NB4 (cell line): ENCODE data around the gene CRTC1.
A peak's percentile ranks its signal among the peaks of the same experiment; 100 is the strongest.
"Not testable (repeated sequence)": the region's sequence is repeated elsewhere in the genome, so short reads cannot be mapped to it uniquely, and the experiment has no call there.

ENCODE experiments used
- DNase-seq: peaks from one replicate; pipeline ENCODE4 v3.0.0; 2010; ENCODE audit warnings: low read depth
- H3K4me3 ChIP-seq: one replicate; pipeline ENCODE4 v1.5.1; 2011; ENCODE audit warnings: mild to moderate bottlenecking, low read depth, low read length, moderate library complexity
- MYC ChIP-seq: IDR thresholded peaks from 2 replicates; pipeline ENCODE4 v1.6.1; 2011; ENCODE audit warnings: low read depth, low read length
- POLR2A ChIP-seq: IDR thresholded peaks from 2 replicates; pipeline ENCODE4 v1.6.1; 2011; ENCODE audit warnings: mild to moderate bottlenecking; ENCODE audit not compliant: insufficient read length; ENCODE audit errors: extremely low read depth
- TF ChIP-seq, protein P1 (sequence below): IDR thresholded peaks from 2 replicates; pipeline ENCODE4 v1.6.1; 2011; ENCODE audit warnings: low read depth, low read length
- TF ChIP-seq, protein P2 (sequence below): IDR thresholded peaks from one replicate; pipeline ENCODE4 v1.5.1; 2012; ENCODE audit warnings: low read depth, low read length

CRTC1 gene

DNA sequence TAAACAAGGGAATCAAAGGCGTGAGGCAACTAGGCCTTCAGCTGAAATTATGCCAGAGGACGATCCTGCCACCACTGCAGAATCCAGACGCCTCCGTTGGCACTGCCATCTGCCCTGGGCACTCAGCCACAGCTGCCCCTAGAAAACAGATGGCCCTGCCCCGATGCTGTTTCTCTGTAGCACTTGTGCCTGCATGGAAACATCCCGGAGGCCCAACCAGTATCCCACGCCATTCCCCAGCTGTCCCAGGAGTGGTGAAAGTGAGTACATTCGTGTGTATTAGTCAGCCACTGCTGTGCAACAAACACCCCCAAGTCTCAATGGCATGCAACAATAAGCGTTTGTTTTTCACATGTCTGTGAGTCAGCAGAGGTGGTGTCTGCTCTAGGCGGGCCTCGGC lies 8.9 kb upstream of the CRTC1 start:
- no peak overlapping the region for H3K4me3 ChIP-seq
- TF ChIP-seq, protein P1, sequence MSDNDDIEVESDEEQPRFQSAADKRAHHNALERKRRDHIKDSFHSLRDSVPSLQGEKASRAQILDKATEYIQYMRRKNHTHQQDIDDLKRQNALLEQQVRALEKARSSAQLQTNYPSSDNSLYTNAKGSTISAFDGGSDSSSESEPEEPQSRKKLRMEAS = no peak
- TF ChIP-seq POLR2A (no peak), MYC (no peak)
- TF ChIP-seq, protein P2, sequence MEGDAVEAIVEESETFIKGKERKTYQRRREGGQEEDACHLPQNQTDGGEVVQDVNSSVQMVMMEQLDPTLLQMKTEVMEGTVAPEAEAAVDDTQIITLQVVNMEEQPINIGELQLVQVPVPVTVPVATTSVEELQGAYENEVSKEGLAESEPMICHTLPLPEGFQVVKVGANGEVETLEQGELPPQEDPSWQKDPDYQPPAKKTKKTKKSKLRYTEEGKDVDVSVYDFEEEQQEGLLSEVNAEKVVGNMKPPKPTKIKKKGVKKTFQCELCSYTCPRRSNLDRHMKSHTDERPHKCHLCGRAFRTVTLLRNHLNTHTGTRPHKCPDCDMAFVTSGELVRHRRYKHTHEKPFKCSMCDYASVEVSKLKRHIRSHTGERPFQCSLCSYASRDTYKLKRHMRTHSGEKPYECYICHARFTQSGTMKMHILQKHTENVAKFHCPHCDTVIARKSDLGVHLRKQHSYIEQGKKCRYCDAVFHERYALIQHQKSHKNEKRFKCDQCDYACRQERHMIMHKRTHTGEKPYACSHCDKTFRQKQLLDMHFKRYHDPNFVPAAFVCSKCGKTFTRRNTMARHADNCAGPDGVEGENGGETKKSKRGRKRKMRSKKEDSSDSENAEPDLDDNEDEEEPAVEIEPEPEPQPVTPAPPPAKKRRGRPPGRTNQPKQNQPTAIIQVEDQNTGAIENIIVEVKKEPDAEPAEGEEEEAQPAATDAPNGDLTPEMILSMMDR = no peak
- DNase-seq = no peak

DNA sequence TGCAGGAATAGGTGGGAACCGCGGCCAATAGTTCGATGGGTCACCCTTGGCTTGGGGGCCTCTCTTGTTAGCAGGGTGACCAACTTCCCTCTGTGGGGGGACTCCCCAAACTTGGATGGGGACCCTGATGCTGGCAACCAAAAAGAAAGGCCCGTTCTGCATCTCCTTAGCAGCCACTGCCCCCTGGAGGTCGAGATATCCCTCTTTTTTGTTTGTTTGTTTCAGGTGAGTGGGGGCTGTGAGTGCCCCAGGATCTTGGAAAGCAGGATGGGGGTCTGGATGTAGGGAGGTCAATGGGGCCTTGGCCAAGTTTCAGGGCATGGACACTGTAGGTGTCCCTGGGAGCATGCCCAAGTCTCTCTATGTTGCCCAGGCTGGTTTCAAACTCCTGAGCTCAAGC lies 7.7 kb upstream of the CRTC1 start:
- H3K4me3 ChIP-seq = no peak overlapping the region
- TF ChIP-seq, protein P1 = no peak
- TF ChIP-seq POLR2A = no peak
- TF ChIP-seq MYC = no peak
- TF ChIP-seq, protein P2 = peak; percentile 41
- DNase-seq = peak; percentile 30

DNA sequence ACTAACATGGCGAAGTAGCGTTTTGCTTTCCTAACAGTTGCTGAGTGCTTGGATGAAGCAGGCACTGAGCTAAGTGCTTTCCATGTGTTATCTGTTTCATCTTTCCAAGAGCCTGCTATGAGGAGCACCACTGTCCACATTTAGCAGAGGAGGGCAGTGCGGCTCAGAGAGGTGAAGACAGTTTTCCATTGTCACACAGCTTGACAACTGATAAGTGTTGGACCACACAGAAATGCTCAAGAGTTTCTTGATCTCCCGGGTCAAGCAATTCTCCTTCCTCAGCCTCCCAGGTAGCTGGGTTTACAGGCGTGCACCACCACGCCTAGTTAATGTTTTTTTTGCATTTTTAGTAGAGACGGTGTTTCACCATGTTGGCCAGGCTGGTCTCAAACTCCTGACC lies 6.8 kb upstream of the CRTC1 start:
- no peak overlapping the region for H3K4me3 ChIP-seq
- DNase-seq = no peak

DNA sequence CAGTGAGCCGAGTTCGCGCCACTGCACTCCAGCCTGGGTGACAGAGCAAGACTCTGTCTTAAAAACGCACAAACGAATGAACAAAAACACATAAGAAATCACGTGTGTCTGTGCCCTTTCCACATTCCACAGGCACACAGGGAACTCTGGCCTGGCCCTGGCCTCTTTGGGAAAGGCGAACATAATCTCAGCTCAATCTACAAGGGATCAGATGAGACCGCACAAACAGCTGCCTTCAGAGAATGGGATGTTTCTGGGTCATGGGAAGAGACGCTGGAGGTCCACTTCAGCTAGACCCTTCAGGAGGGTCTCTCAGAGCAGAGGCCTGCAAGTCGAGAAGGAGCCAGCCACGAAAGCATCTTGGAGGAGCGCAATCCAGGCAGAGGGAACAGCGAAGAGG lies 6.3 kb upstream of the CRTC1 start:
- TF ChIP-seq, protein P2 = no peak
- TF ChIP-seq POLR2A (no peak), MYC (no peak)
- TF ChIP-seq, protein P1 = no peak
- H3K4me3 ChIP-seq = no peak overlapping the region
- DNase-seq = no peak

More for the DNA sequence above, 6.8 kb upstream of the CRTC1 start:
- no peak for TF ChIP-seq POLR2A
- TF ChIP-seq, protein P2 = no peak
- no peak for TF ChIP-seq MYC
- TF ChIP-seq, protein P1 = no peak

DNA sequence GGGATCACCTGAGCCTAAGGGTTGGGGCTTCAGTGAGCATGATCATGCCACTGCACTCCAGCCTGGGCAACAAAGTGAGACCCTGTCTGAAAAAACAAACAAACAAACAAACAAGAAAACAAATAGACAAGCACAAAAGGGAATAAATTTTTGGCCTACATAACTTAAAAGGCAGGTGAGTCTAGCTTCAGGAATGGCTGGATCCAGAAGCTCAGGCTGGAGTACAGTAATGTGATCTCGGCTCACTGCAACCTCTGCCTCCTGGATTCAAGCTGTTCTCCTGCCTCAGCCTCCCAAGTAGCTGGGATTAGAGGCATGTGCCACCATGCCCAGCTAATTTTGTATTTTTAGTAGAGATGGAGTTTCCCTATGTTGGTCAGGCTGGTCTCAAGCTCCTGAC lies 3.3 kb upstream of the CRTC1 start:
- DNase-seq, H3K4me3 ChIP-seq: not testable (repeated sequence)

DNA sequence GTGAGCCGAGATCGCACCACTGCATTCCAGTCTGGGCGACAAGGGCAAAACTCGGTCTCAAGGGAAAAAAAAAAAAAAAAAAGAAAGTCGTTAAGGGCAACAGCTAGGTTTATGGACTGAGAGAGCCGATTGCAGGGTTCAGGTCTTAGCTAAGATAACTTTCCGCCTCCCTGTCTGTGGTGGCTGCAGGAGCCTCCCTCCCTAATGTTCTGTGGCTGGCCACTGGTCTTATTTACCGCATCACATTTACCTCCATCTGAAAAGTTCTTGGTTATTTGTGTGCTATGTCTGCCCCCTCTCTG lies 722 bp upstream of the CRTC1 start:
- TF ChIP-seq, protein P1 = no peak
- TF ChIP-seq POLR2A (no peak), MYC (no peak)
- TF ChIP-seq, protein P2 = no peak
- DNase-seq = peak; percentile 69

More for the DNA sequence above, 722 bp upstream of the CRTC1 start:
- H3K4me3 ChIP-seq = peak overlapping the region; percentile 68
